Right hindlimb (tissue), 1 donor: ENCODE results near the gene TLL2.

Experiments
- DNase-seq: peaks from one replicate; pipeline ENCODE4 v3.0.0-alpha.2; 2018

The TLL2 gene

GRCh38 chr10:96505150-96506136 is 8.3 kb downstream of the TLL2 start:
- no peak for DNase-seq

GRCh38 chr10:96502561-96503282 is 11.0 kb downstream of the TLL2 start:
- DNase-seq, result no peak

- no peak for DNase-seq
These were observed 11.7 kb downstream of the TLL2 start for GRCh38 chr10:96501985-96502384.

GRCh38 chr10:96500519-96500918 is 13.2 kb downstream of the TLL2 start:
- DNase-seq, result no peak

GRCh38 chr10:96500050-96500449 is 13.7 kb downstream of the TLL2 start:
- DNase-seq, result no peak

- DNase-seq, result no peak
These were observed 16.3 kb downstream of the TLL2 start for GRCh38 chr10:96497391-96497790.

GRCh38 chr10:96496281-96496925 is 17.3 kb downstream of the TLL2 start:
- DNase-seq, result no peak

- DNase-seq, result no peak
These were observed 18.2 kb downstream of the TLL2 start for GRCh38 chr10:96495544-96495943.

- DNase-seq, result no peak
These were observed 19.0 kb downstream of the TLL2 start for GRCh38 chr10:96494694-96495093.

GRCh38 chr10:96493871-96494525 is 19.7 kb downstream of the TLL2 start:
- no peak for DNase-seq

GRCh38 chr10:96493254-96493653 is 20.5 kb downstream of the TLL2 start:
- no peak for DNase-seq

GRCh38 chr10:96491303-96491702 is 22.4 kb downstream of the TLL2 start:
- DNase-seq, result no peak

- no peak for DNase-seq
These were observed 25.4 kb downstream of the TLL2 start for GRCh38 chr10:96488161-96488935.

GRCh38 chr10:96482815-96483588 is 30.7 kb downstream of the TLL2 start:
- no peak for DNase-seq

GRCh38 chr10:96478355-96478754 is 35.4 kb downstream of the TLL2 start:
- no peak for DNase-seq

GRCh38 chr10:96473866-96474265 is 39.9 kb downstream of the TLL2 start:
- no peak for DNase-seq

- DNase-seq, result no peak
These were observed 43.5 kb downstream of the TLL2 start for GRCh38 chr10:96470116-96470743.

- DNase-seq, result no peak
These were observed 44.9 kb downstream of the TLL2 start for GRCh38 chr10:96468845-96469244.

GRCh38 chr10:96465599-96465998 is 48.1 kb downstream of the TLL2 start:
- DNase-seq, result no peak

- DNase-seq, result no peak
These were observed 50.2 kb downstream of the TLL2 start for GRCh38 chr10:96463562-96463961.
